NCI-H146 (cell line): ENCODE data around the gene ZPLD1.
A peak's percentile ranks its signal among the peaks of the same experiment; 100 is the strongest.

ENCODE experiments used
- DNase-seq: peaks from one replicate; lab custom pipeline; 2025; lab: John Stamatoyannopoulos, UW

The ZPLD1 gene

DNA sequence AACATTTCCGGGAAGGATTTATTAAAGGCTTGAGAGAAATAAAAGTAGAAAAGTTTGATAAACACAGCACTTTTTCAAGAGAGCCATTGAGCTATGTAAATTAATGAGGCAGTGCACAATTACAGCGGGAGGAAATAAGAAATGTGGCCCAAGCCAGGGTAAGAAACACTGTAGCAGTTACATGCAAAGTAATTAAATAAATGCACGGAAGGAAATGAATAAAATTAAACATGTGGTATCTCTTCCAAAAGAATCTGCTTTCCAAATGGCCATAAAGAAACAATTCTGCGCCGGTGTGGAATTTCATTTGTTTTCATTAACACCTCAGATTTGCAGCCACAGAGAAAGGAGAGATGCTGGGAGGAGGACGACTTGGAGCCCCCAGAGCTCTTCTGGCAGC is 35.3 kb downstream of the ZPLD1 start:
- no peak for DNase-seq

DNA sequence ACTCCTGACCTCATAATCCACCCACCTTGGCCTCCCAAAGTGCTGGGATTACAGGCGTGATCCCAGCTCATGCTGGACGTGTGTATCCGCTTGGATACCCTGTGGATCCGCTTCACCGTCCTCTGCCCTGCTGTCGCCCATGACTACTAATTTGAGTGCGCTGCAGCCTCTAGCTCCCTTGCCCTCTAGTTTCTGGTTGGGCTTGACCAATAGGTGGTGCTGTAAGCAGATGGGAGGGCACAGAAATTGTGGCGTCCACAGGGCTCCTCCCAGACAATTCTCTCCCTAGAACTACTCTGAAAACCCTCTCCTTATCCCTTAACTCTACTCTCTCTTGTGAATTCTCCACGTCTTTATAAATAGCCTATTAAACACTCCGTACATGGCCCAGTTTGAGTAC is 36.2 kb downstream of the ZPLD1 start:
- DNase-seq = no peak

DNA sequence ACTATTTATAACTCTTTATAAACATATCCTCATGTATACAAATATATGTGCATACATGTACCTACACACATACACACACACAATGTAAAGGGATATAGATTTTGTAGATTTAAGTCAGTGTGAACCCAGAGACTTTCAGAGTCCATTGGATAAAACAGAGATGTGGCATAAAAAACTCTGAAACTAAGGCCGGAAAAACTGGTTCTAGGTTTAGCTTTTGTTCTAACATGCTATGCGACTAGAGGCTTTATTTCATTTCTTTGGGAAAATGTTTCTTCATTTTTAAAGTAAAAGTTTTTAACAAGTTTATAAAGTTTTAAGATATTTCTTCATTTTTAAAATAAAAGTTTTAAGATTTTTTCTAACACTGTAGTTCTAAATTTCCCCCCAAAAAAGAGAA is 36.7 kb downstream of the ZPLD1 start:
- no peak for DNase-seq

DNA sequence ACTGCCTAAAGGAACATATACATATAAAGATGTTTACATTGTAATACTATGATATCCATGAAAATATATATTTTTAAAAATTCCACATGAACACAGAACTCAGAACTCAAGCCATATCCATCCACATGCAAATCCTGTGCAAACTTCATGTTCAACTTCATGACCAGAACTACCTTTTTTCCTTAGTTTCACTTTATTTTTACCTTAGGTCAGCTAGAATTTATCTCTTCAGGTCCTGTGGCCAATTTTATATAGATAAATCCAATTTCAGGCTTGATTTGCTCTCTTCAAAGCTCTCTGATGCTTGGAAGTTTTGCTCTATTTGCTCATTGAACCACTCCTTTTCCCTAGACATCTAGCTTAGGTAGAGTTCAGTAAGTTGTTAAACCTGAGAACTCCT is 38.8 kb downstream of the ZPLD1 start:
- no peak for DNase-seq

DNA sequence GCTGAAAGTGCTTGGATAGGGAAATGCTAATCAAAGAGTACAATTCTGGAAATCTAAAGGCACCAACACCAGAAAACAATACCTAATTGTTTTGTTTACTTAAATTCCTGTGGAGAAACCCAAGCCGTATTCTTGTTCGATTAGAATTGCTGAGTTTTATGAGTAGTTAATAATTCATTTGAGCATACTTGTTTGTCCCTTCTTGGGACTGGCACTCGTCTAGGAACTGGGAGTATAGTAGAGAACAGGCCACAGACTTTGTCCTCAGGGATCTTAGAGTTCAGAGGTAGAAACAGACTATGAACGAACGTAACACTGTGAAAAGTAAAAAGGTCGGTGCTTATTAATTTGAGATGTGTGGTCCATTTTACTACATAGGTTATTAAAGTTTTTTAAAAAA is 39.4 kb downstream of the ZPLD1 start:
- no peak for DNase-seq

DNA sequence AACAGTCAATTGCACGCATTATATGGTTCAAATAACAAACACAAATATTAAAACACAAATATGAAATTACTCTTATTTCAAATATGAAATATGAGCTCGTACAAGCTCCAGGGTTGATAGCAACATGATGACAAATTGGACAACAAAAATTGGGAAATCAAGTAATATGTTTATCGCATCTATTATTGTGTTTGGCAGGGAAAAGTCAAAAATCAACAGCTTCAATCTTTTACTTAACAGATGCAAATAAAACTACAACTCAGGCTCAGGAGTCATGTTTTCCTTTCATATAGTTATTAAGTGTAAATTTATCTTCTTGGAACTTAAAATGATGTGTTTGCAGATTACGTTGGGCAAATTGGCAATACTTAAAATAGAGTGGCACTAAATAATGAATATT is 41.4 kb downstream of the ZPLD1 start:
- DNase-seq = no peak

DNA sequence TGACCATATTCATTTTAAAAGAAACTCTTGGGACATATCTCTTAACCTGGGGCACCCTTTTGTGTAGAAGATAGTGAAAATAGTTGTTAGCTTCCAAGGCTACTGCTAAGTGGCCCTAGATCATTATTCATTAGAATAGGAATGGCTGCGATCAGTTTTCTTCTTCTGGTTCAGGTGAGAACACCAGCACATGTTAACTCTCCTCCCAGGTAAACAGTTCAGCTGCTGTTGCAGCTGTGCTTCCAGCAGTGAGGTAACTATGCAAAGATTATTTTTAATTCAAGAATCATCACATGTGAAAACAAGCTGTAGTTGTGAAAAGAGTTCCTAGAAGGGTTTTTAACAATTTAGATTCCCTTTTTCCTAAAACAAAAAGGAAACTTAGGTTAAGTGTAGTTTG is 43.3 kb downstream of the ZPLD1 start:
- peak; percentile 55 for DNase-seq

DNA sequence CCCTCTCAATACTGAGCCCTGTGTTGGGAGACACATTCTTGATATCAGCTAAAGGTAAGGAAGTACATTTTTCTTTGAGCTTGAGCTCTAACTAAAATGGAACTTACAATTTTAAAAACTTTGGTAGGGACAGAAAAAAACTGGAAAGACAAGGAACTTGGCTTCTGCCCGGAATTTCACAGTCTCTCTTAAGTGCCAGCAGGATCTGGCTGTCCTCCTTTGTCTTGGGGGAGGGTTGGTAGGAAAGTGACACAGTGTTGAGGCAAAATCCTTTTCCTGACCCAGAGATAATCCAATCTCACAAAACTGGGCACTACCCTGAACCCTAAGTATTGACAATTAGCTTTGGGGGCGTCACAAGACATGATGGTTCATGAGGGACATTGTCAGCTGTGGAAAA is 45.3 kb downstream of the ZPLD1 start:
- DNase-seq = no peak

DNA sequence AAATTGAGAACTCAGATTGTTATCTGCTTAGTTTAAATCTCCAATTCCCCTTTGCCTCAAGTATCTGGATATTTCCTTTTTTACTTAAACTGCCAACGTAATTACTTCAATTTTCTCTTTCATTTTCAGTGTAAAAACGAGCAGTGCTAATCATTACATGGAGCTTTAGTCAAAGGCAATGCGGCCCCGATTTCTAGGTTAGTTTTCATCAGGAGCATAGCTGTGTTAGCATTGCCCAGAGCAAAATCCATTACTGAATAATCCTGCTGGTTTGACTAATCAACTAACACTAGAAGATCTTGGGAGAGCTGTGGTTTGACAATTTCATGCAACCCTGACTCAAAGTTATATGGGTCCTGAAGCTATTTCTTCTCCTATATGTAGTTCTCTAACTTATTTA is 46.2 kb downstream of the ZPLD1 start:
- DNase-seq = no peak

DNA sequence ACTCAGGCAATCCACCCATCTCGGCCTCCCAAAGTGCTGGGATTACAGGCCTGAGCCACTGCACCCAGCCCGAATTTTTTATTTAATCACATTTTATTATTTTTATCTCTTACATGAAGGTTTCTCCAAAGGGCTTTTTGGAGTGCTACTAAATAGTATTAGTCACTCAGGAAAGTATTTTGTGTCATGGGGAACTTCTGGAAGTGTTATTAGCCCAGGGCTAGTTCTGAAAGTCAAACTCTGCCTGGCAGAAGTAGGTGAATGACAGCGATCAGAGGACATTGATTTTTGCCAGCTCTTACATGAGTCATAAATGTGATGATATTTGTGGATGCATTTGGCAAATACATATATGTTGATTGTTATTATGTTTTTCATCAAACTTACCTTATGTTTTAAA is 48.7 kb downstream of the ZPLD1 start:
- DNase-seq = no peak

DNA sequence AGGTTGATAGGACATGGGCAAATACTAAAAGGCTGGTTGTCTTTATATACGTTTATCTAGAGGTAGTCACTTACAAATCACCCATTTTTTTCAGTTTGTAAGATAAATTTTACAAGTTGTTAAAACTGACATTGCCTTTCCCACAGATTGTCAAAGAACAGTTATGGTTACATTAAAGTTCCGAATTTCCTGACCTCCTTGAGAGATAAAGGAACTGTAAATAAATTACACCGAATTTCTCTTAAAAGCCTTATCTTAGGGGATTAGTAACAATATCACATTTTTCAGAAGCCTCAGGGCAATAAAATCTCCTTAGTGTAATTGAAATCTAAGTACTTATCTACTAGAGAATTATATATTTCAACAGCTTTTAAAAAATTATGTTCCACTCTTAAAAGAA is 49.5 kb downstream of the ZPLD1 start:
- no peak for DNase-seq

DNA sequence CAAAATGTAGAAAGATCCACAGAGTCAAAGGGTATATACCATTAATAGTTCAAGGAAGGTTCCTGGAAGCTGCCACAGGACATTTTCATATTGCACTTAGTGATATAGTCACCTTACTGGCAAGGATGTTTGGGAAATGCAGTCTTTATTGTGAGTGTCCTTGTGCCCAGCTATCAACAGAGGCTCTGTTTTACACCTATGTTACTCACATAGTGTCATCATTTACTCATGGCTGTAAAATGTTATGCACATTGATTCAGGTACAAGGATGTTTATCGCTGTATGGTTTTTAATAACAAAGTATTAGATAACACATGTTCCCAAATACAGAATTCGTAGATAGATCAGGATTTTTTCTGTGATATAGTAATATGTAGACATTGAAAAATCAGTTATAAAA is 50.9 kb downstream of the ZPLD1 start:
- no peak for DNase-seq

DNA sequence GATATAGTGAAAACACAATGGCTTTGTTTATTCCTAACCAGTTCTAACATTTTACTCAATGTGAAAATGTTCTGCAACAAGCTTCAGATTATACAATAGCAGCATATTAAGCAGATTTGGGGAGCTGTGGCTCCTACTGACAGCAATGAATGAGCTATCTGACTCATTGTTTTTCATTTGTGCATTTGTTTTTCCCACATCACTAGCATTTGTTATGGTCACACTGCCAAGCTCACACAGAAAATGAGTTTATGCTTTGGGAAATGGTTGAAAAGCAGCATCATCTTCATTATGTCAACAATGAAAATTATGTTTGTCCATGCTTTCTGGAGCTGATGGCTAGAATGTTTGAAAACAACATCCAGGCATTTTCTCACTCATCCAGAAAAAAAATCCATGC is 53.5 kb downstream of the ZPLD1 start:
- no peak for DNase-seq

DNA sequence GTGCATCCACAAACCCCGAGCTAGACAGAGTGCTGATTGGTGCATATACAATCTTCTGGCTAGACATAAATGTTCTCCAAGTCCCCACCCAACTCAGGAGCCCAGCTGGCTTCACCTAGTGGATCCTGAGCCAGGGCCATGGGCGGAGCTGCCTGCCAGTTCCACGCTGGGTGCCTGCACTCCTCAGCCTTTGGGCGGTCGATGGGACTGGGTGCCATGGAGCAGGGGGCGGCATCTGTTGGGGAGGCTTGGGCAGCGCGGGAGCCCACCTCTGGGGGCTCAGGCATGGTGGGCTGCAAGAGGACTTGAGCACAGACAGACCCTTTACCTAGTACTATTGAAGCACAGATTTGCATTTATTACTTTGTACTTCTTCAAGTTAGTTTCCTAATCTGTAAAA is 57.5 kb downstream of the ZPLD1 start:
- DNase-seq = no peak

DNA sequence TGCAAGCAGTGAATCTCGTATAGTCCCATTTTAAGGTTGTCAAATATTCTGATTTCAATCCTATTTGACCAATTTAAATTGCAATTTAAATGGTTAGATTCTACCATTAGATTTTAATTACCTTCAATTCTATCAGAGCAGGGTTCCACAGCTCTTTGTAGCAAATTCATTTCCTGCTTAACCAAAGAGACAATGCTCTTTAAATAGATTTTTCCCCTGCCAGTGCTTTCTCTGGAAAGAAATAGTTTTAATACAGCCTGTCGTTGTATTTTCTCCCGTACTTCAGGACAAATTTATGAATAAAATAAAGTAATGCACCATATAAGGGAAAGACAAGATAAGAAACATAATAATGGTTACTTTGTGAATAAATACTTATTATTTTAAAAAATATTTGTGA is 62.8 kb downstream of the ZPLD1 start:
- no peak for DNase-seq

DNA sequence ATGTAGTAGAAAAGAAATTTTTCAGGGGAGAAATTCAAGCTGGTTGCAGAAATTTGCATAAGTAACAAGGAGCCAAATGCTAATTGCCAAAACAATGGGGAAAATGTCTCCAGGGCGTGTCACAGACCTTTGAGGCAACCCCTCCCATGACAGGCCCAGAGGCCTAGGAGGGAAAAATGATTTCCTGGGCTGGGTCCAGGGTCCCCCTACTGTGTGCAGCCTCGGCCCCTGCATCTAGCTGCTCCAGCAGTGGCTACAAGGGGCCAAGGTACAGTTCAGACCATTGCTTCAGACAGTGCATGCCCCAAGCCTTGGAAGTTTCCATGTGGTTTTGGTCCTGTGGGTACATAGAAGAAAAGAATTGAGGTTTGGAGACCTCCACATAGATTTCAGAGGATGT is 70.7 kb downstream of the ZPLD1 start:
- no peak for DNase-seq

DNA sequence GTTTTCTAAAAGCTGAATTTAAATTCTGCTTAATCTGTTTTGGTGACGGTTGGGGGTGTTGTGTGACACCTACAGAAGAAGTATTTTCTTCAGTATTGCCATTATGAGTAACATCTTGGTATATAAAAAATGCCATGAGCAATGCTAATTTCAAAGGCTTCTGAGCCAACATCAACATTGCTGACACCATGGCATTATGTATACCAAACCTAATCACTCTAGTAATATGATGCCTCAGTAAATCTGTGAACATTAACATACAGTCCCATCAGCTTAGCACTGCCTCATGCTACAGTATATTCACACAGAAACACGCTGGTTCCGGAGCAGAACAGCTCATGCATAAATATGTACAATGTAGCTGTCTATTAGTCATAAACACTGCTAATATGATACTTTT is 75.8 kb downstream of the ZPLD1 start:
- DNase-seq = peak; percentile 0

DNA sequence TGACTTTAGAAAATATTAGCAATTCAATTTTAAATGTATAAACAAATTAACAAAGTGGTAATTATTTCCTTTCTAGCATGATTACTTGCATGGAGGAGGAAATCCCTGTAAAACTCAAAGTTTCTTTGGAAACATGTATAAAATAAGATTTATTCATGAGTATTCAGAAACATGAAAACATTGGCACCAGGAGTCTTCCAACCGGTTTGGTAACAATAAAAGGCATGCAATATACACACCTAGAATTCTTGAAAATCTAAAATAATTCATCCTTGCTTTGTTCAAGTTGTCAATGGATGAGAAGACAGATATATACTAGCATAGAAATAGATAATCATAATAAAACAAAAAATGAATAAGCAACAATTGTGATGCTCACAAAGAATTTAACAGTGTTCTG is 76.4 kb downstream of the ZPLD1 start:
- no peak for DNase-seq

DNA sequence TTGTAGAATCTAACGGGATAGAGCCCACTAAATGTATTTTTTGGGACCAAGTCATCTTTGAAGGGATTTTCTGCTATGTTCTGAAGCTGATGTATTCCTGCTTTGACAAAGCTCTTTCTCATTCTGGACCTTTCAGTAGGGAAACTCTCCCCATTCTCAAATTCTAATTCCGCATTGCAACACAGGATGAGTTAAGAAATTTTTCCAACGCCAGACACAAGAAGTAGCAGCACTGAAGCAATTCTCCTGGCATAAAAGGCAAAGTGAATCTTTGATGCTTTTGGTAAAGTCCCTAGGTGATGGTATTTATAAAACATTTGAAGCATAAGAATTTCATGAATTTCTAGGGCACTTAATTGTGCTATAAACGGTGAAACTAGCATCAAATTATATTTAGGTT is 76.8 kb downstream of the ZPLD1 start:
- DNase-seq = no peak

DNA sequence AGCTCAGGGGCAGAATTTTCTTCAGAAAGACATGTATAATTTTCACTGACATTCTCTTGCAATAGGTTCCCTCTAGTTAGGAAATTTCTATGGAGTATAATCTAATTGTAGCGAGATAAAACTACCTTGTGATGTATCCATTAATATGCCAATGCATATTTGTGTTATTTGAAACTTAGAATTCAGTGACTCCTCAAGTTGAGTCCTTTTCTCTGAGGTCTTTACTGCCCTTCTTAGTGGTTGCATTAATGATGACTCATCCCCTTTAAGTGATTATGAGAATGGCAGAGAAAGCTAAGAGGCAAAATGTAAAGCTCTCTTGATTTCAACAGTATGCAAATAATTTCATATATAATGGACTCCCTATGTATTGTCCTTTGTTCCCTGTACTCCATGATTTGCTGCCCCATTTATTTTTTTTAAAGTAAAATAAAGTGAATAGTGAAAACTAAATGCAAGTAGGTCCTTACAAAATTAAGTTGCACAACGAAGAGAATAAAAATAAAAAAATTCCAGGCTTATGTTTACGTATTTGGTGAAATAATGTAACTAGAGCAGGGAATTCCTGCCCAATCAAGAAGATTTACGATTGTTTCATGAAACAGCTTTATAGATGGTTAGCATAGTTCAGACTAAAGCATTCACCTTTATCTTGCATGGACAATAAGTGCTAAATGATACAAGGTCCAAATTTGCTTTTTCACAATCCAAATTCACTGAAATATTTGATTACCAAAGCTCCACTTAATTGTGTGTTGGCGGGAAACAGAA is 78.1 kb downstream of the ZPLD1 start:
- DNase-seq = no peak

DNA sequence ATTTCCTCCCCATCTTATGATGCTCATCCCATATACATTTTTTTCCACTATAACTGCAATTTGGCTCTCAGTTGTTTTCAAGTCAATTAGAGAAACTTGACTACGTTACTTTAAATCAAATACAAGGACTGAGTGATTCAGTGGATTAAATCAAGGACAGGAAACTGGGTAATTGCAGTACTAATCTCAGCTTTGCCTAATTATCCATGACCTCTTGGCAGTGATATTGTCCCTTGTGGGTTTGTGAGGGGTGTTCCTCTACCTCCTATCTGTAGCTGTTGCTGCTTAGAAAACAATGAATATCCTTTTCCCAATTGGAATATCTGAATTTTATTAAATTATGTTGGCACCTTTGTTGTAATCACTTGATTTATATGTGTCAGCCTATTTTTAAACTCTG is 79.4 kb downstream of the ZPLD1 start:
- DNase-seq = peak; percentile 9

DNA sequence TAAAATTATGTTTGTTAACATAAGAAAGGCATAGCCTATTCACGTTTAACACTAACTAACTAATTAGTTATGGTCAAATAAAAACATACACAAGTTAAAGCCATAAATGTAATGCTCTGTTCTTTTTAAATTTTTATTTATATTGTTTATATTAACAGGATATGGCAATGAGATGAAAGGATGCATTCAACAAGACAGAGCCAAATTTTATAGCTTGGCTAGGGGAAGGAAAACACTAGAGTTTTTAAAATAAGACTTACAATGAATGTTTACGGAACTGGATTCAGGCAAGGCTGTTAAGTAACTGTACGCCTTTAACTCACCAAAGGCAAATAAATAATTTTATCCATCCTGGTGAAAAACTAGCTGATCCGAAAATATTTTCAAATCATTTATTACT is 86.4 kb downstream of the ZPLD1 start:
- no peak for DNase-seq

DNA sequence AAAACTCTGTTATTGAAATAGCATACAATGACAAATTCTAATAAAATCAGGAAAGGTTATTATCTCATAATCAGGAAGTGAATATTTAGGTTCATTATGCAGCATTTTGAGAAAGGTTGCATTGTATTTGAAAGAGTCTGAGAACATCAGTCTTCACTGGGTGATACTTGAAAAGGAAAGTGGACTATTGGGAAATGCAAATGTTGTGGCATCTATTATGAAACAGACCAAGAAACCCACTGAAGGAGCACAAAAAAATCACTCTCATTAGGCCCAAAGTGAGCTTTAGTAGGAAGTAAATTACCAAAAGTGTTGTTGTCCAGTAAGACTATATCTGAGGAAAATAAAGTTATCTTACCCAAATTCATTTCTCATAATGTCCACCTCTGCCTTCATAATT is 90.8 kb downstream of the ZPLD1 start:
- no peak for DNase-seq

DNA sequence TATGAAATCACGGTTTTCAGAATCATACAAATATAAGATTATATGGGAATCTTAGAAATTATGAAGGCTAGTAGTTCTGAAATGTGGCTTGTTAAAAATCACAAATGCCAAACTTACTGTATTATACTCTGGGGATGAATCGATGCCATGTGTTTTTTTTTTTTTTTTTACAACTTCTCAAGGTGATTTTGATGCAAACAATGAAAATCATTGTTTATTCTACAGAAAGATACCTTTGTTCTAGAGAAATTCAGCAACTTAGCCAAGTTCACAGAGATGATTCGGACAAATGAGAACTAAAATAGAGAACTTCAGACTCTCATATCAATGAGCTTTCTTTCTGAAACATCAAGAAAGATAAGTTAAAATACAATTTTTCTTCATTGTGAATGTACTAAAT is 92.0 kb downstream of the ZPLD1 start:
- DNase-seq = no peak

DNA sequence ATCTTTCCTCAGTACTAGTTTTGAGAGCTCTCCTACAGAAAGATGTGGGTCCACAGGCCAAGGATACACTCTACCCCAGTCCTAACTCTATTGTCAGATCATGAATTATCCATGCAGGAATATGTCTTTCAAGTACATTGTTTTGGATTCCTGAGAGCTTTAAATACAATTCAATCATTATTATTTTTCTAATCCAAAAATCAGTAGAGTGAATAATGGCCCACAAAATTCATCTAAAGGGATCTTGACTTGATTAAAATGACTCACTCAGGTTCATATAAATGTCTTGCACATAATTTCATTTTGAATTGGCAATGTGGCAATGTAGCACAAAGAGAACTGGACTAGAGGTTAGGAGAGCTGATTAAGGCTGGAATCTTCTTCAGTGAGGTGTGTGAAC is 93.9 kb downstream of the ZPLD1 start:
- no peak for DNase-seq
